WTC11 (cell line): ENCODE measurements around the gene MOB3A. TPM values are rescaled to one million over a fixed set of nuclear protein-coding genes. Genes with fewer than 3 reads are reported as not detected.

ENCODE experiments used
- ATAC-seq: fragments of 200-7000 bp; cut with Tn5 transposase; 2 replicates; pipeline ENCODE4 v1.10.0; 2021; ENCODE audit warnings: mild to moderate bottlenecking, moderate library complexity
- CTCF ChIA-PET: fragments of 300-600 bp; sonication (Branson Sonifier 250); formaldehyde crosslinking; loops from one replicate; lab custom pipeline; 2021; ENCODE audit warnings: antibody characterized with exemption; lab: Charles Lee
- POLR2A ChIA-PET: fragments of 350-600 bp; sonication (Branson Sonifier 250); formaldehyde crosslinking; loops from one replicate; lab custom pipeline; 2021; ENCODE audit warnings: antibody characterized with exemption; lab: Charles Lee
- DNase-seq: peaks from one replicate; pipeline ENCODE4 v3.0.0; 2021; ENCODE audit warnings: low spot score
- H3K27ac Mint-ChIP-seq: 2 replicates; pipeline ENCODE4 v1.8.0; 2021; ENCODE audit warnings: mixed read lengths
- H3K27me3 Mint-ChIP-seq: 2 replicates; pipeline ENCODE4 v1.8.0; 2021; ENCODE audit warnings: low read depth, mild to moderate bottlenecking, moderate library complexity, mixed read lengths
- H3K36me3 Mint-ChIP-seq: 2 replicates; pipeline ENCODE4 v1.8.0; 2021; ENCODE audit warnings: mixed read lengths
- H3K4me1 Mint-ChIP-seq: 2 replicates; pipeline ENCODE4 v1.8.0; 2022; ENCODE audit warnings: mixed read lengths
- H3K4me3 Mint-ChIP-seq: 2 replicates; pipeline ENCODE4 v1.8.0; 2021; ENCODE audit warnings: mild to moderate bottlenecking, moderate library complexity, mixed read lengths
- H3K9me3 Mint-ChIP-seq: 2 replicates; pipeline ENCODE4 v1.8.0; 2021; ENCODE audit warnings: mixed read lengths
- CBFB ChIP-seq: sonication (generic); formaldehyde crosslinking; IDR thresholded peaks from 2 replicates; pipeline ENCODE4 v1.8.1; 2022; ENCODE audit warnings: mild to moderate bottlenecking, low read depth, missing genetic modification reagents
- CREM ChIP-seq: sonication (generic); formaldehyde crosslinking; IDR thresholded peaks from 2 replicates; pipeline ENCODE4 v1.8.1; 2022; ENCODE audit warnings: mild to moderate bottlenecking, missing genetic modification reagents, moderate library complexity
- GABPB1 ChIP-seq: sonication (generic); formaldehyde crosslinking; IDR thresholded peaks from 2 replicates; pipeline ENCODE4 v1.8.1; 2023; ENCODE audit warnings: mild to moderate bottlenecking, missing genetic modification reagents
- GRHL2 ChIP-seq: fragments of 250-450 bp; sonication (Bioruptor Pico); IDR thresholded peaks from 2 replicates; pipeline ENCODE4 v1.8.0; 2022; ENCODE audit warnings: mild to moderate bottlenecking, moderate library complexity; ENCODE audit not compliant: insufficient replicate concordance, severe bottlenecking
- KAT7 ChIP-seq: sonication (generic); formaldehyde crosslinking; IDR thresholded peaks from 2 replicates; pipeline ENCODE4 v1.8.1; 2023; ENCODE audit warnings: missing genetic modification reagents, mild to moderate bottlenecking, borderline replicate concordance
- NFATC4 ChIP-seq: fragments of 250-450 bp; sonication (Bioruptor Pico); IDR thresholded peaks from 2 replicates; pipeline ENCODE4 v1.9.0; 2021; ENCODE audit warnings: mild to moderate bottlenecking
- NR1H2 ChIP-seq: sonication (generic); formaldehyde crosslinking; IDR thresholded peaks from 2 replicates; pipeline ENCODE4 v1.9.0; 2021; ENCODE audit warnings: mild to moderate bottlenecking, moderate library complexity, missing genetic modification reagents
- NR3C1 ChIP-seq: sonication (generic); formaldehyde crosslinking; conservative IDR thresholded peaks from 2 replicates; pipeline ENCODE4 v1.8.1; 2023; ENCODE audit warnings: low read depth, mild to moderate bottlenecking, missing genetic modification reagents
- SMAD3 ChIP-seq: sonication (generic); formaldehyde crosslinking; IDR thresholded peaks from 2 replicates; pipeline ENCODE4 v1.8.0; 2022; ENCODE audit warnings: missing genetic modification reagents, mild to moderate bottlenecking, borderline replicate concordance
- SP1 ChIP-seq: sonication (generic); formaldehyde crosslinking; conservative IDR thresholded peaks from 2 replicates; pipeline ENCODE4 v1.8.1; 2022; ENCODE audit warnings: missing genetic modification reagents
- ZNF121 ChIP-seq: sonication (generic); formaldehyde crosslinking; IDR thresholded peaks from 2 replicates; pipeline ENCODE4 v1.8.0; 2023; ENCODE audit warnings: missing genetic modification reagents
- ZNF671 ChIP-seq: fragments of 250-450 bp; sonication (Bioruptor Pico); IDR thresholded peaks from 2 replicates; pipeline ENCODE4 v1.8.0; 2021; ENCODE audit warnings: mild to moderate bottlenecking
- total RNA-seq: library from RNA; stranded (reverse); gene quantifications from 3 replicates; pipeline ENCODE4 v1.2.3, GENCODE V29; 2021
- TF ChIP-seq, protein P1 (sequence below): sonication (generic); formaldehyde crosslinking; IDR thresholded peaks from 2 replicates; pipeline ENCODE4 v1.8.1; 2022; ENCODE audit warnings: mild to moderate bottlenecking, moderate library complexity, missing genetic modification reagents
- TF ChIP-seq, protein P2 (sequence below): sonication (generic); formaldehyde crosslinking; IDR thresholded peaks from 2 replicates; pipeline ENCODE4 v1.8.1; 2022; ENCODE audit warnings: low read depth, mild to moderate bottlenecking, moderate library complexity, missing genetic modification reagents, borderline replicate concordance
- TF ChIP-seq, protein P3 (sequence below): fragments of 250-450 bp; sonication (Bioruptor Pico); IDR thresholded peaks from 2 replicates; pipeline ENCODE4 v1.9.0; 2021; ENCODE audit warnings: mild to moderate bottlenecking
- TF ChIP-seq, protein P4 (sequence below): sonication (generic); formaldehyde crosslinking; conservative IDR thresholded peaks from 2 replicates; pipeline ENCODE4 v1.8.1; 2022; ENCODE audit warnings: mild to moderate bottlenecking, missing genetic modification reagents
- TF ChIP-seq, protein P5 (sequence below): fragments of 250-450 bp; sonication (Bioruptor Pico); IDR thresholded peaks from 2 replicates; pipeline ENCODE4 v1.9.0; 2021; ENCODE audit warnings: mild to moderate bottlenecking, borderline replicate concordance
- TF ChIP-seq, protein P6 (sequence below): sonication (generic); formaldehyde crosslinking; IDR thresholded peaks from 2 replicates; pipeline ENCODE4 v1.8.1; 2022; ENCODE audit warnings: low read depth, missing genetic modification reagents, borderline replicate concordance

Gene MOB3A
- total RNA-seq, 1 experiment from 2014 or later = 8.1 TPM

DNA sequence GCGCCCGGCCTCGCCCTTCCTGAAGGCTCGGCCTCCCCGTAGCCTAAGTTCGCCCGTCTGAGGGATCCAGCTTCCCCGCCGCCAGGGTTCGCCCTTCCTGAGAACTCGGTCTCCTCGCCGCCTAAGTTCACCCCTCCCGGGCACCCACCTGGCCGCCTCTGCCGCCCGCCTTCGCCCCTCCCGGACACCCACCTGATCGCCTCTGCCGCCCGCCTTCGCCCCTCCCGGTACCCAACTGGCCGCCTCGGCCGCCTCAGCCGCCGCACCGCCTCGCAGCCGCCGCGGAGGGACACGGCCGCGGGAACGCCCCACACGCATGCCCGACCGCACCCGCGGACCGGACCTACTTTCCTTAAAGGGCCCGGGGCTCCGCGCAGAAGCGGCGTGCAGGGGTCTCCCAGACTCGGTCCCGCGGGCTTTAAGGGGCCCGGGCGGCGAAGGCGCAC, at the start of gene MOB3A (continued):
- TF ChIP-seq, protein P1, sequence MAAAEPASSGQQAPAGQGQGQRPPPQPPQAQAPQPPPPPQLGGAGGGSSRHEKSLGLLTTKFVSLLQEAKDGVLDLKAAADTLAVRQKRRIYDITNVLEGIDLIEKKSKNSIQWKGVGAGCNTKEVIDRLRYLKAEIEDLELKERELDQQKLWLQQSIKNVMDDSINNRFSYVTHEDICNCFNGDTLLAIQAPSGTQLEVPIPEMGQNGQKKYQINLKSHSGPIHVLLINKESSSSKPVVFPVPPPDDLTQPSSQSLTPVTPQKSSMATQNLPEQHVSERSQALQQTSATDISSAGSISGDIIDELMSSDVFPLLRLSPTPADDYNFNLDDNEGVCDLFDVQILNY (CRISPR knock-in tag) = peak; percentile 73; the same call in 1 of the 2 replicates
- TF ChIP-seq, protein P2, sequence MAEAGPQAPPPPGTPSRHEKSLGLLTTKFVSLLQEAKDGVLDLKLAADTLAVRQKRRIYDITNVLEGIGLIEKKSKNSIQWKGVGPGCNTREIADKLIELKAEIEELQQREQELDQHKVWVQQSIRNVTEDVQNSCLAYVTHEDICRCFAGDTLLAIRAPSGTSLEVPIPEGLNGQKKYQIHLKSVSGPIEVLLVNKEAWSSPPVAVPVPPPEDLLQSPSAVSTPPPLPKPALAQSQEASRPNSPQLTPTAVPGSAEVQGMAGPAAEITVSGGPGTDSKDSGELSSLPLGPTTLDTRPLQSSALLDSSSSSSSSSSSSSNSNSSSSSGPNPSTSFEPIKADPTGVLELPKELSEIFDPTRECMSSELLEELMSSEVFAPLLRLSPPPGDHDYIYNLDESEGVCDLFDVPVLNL (CRISPR knock-in tag) = no peak
- TF ChIP-seq NR1H2 (CRISPR knock-in tag) (no peak), CREM (CRISPR knock-in tag) (0 out of 2 replicates have a peak, but pooled peaks have one; percentile 27), GRHL2 (no peak), CBFB (CRISPR knock-in tag) (no peak), ZNF121 (CRISPR knock-in tag) (no peak), NFATC4 (CRISPR knock-in tag) (no peak)
- TF ChIP-seq, protein P3, sequence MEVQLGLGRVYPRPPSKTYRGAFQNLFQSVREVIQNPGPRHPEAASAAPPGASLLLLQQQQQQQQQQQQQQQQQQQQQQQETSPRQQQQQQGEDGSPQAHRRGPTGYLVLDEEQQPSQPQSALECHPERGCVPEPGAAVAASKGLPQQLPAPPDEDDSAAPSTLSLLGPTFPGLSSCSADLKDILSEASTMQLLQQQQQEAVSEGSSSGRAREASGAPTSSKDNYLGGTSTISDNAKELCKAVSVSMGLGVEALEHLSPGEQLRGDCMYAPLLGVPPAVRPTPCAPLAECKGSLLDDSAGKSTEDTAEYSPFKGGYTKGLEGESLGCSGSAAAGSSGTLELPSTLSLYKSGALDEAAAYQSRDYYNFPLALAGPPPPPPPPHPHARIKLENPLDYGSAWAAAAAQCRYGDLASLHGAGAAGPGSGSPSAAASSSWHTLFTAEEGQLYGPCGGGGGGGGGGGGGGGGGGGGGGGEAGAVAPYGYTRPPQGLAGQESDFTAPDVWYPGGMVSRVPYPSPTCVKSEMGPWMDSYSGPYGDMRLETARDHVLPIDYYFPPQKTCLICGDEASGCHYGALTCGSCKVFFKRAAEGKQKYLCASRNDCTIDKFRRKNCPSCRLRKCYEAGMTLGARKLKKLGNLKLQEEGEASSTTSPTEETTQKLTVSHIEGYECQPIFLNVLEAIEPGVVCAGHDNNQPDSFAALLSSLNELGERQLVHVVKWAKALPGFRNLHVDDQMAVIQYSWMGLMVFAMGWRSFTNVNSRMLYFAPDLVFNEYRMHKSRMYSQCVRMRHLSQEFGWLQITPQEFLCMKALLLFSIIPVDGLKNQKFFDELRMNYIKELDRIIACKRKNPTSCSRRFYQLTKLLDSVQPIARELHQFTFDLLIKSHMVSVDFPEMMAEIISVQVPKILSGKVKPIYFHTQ = no peak
- TF ChIP-seq, all 79 proteins: peak for 19

DNA sequence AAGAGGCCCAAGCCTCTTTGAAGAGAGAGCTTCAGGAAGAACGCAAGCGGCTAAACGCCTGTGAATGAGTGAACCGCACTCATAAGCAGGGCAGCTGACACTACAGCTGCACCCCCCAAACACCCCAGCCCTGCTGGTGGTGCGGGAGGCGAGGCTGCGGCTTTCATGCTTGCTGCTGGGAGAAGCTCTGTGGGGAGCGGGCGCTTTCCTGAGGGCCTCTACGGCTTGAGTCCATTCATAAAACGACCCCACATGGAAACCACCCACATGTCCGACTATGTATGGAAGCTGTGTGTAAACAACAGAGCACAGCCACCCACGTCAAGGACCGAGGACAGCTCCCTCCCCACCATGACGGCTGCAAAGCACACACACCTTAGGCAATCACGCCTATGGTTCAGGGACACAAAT, 49.7 kb upstream of the MOB3A start:
- ChIA-PET CTCF (interaction anchor here (1.0 to 1.5 kb wide), 3 partner anchors 10 to 170 kb away, joined by 4 to 6 read pairs (median 5); no protein-coding TSS in a partner anchor), POLR2A (interaction anchor here (0.7 kb wide), 2 partner anchors 32 to 154 kb away, joined by 3 to 4 read pairs; no protein-coding TSS in a partner anchor)
- Mint-ChIP-seq H3K36me3 (peaks cover 2% of the 10 kb centered on the region), H3K27me3 (no peaks in the 10 kb centered on the region), H3K4me3 (no peak overlapping the region), H3K4me1 (peaks cover 27% of the 10 kb centered on the region), H3K9me3 (no peaks in the 10 kb centered on the region), H3K27ac (peak overlapping the region; percentile 93)
- TF ChIP-seq, protein P4, sequence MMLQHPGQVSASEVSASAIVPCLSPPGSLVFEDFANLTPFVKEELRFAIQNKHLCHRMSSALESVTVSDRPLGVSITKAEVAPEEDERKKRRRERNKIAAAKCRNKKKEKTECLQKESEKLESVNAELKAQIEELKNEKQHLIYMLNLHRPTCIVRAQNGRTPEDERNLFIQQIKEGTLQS (CRISPR knock-in tag) = no peak
- TF ChIP-seq, protein P2 (CRISPR knock-in tag) = no peak
- TF ChIP-seq NR3C1 (no peak), KAT7 (CRISPR knock-in tag) (no peak), GABPB1 (no peak), SP1 (CRISPR knock-in tag) (no peak), ZNF671 (CRISPR knock-in tag) (no peak), SMAD3 (CRISPR knock-in tag) (no peak)
- TF ChIP-seq, protein P5, sequence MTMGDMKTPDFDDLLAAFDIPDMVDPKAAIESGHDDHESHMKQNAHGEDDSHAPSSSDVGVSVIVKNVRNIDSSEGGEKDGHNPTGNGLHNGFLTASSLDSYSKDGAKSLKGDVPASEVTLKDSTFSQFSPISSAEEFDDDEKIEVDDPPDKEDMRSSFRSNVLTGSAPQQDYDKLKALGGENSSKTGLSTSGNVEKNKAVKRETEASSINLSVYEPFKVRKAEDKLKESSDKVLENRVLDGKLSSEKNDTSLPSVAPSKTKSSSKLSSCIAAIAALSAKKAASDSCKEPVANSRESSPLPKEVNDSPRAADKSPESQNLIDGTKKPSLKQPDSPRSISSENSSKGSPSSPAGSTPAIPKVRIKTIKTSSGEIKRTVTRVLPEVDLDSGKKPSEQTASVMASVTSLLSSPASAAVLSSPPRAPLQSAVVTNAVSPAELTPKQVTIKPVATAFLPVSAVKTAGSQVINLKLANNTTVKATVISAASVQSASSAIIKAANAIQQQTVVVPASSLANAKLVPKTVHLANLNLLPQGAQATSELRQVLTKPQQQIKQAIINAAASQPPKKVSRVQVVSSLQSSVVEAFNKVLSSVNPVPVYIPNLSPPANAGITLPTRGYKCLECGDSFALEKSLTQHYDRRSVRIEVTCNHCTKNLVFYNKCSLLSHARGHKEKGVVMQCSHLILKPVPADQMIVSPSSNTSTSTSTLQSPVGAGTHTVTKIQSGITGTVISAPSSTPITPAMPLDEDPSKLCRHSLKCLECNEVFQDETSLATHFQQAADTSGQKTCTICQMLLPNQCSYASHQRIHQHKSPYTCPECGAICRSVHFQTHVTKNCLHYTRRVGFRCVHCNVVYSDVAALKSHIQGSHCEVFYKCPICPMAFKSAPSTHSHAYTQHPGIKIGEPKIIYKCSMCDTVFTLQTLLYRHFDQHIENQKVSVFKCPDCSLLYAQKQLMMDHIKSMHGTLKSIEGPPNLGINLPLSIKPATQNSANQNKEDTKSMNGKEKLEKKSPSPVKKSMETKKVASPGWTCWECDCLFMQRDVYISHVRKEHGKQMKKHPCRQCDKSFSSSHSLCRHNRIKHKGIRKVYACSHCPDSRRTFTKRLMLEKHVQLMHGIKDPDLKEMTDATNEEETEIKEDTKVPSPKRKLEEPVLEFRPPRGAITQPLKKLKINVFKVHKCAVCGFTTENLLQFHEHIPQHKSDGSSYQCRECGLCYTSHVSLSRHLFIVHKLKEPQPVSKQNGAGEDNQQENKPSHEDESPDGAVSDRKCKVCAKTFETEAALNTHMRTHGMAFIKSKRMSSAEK (CRISPR knock-in tag) = no peak
- TF ChIP-seq, protein P6, sequence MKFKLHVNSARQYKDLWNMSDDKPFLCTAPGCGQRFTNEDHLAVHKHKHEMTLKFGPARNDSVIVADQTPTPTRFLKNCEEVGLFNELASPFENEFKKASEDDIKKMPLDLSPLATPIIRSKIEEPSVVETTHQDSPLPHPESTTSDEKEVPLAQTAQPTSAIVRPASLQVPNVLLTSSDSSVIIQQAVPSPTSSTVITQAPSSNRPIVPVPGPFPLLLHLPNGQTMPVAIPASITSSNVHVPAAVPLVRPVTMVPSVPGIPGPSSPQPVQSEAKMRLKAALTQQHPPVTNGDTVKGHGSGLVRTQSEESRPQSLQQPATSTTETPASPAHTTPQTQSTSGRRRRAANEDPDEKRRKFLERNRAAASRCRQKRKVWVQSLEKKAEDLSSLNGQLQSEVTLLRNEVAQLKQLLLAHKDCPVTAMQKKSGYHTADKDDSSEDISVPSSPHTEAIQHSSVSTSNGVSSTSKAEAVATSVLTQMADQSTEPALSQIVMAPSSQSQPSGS = no peak
- TF ChIP-seq, protein P1 (CRISPR knock-in tag) = no peak
- DNase-seq = no peak
- no peak for ATAC-seq
